SK-N-MC (cell line): ENCODE measurements around the gene ZDHHC11.

Source experiments
- EZH2 ChIP-seq: fragments of 200-600 bp; sonication (generic); IDR thresholded peaks from one replicate; pipeline ENCODE4 v1.6.1; 2017; ENCODE audit warnings: antibody characterized with exemption
- POLR2AphosphoS5 ChIP-seq: IDR thresholded peaks from 2 replicates; pipeline ENCODE4 v1.6.1; 2012; ENCODE audit warnings: mild to moderate bottlenecking, low read depth, low read length, borderline replicate concordance

DNA sequence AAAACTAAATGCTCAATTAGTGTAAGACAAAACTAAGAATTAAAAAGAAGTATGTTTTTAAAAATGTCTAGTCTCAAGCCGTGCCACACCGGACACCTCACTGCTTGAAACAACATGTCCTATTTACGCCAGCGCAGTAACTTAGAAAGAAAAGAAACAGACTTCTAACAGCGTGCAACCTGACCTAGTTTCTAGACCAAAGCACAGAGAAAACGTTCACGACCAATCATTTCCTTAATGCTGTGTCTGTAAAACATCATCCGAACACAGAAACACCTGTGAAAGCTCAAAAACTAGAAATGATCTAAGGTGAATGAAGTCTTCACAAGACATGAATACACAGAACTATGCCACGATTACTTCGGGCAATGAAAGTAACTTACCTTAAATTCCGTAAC, 37.9 kb upstream of the ZDHHC11 start:
- TF ChIP-seq EZH2: no peak
- TF ChIP-seq POLR2AphosphoS5: no peak
